Measurements from ENCODE around the gene SIAE.
A peak's percentile ranks its signal among the peaks of the same experiment; 100 is the strongest.

SIAE gene

DNA sequence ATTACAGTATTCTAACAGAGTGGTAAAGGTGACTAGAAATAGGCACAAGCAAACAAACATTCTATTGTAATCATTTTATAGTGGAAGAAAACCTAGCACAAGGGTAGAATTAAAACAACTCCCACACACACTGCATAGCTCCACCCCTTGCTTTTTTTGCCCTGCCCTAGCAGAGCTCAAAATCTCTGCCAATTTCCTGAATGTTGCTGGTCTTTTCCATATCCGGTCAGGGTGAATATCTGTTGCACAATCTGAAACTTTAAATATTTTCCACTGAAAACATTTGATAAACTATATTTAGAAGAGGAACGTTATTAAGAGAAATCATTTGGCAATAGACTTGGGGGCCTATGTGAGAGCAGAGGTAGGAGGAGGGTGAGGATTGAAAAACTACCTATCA lies 2.8 kb upstream of the SIAE start:
- H3K9me3 Mint-ChIP-seq, result no peaks in the 10 kb centered on the region
- H3K27ac Mint-ChIP-seq, result no peak overlapping the region
- no peaks in the 10 kb centered on the region for H3K36me3 Mint-ChIP-seq
- H3K4me1 Mint-ChIP-seq, result peaks cover 17% of the 10 kb centered on the region
- no peak for ATAC-seq
- no peaks in the 10 kb centered on the region for H3K27me3 Mint-ChIP-seq
- no peak overlapping the region for H3K4me3 Mint-ChIP-seq

DNA sequence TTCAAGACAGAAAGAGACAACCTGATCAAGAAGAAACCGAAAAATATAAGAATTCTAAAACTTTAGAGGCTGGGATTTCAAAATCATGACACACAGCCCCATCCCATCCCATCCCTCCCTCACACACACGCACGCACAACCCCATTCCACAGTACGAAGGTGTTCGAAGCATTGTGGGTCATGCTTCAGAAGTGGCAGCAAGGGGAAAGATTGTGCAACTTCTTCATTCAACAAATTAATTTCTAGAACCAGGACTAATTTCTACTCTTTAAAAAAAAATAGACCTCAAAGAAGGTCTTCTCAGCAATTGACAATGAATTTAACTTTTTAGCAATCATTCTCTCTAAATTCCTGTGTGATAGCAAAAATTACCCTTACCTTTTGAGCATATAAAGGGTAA lies 1.0 kb upstream of the SIAE start:
- no peaks in the 10 kb centered on the region for H3K36me3 Mint-ChIP-seq
- no peaks in the 10 kb centered on the region for H3K9me3 Mint-ChIP-seq
- peaks cover 23% of the 10 kb centered on the region for H3K4me1 Mint-ChIP-seq
- no peaks in the 10 kb centered on the region for H3K27me3 Mint-ChIP-seq
- peak overlapping the region; percentile 91 for H3K4me3 Mint-ChIP-seq
- no peak for ATAC-seq
- H3K27ac Mint-ChIP-seq, result peak overlapping the region; percentile 83

DNA sequence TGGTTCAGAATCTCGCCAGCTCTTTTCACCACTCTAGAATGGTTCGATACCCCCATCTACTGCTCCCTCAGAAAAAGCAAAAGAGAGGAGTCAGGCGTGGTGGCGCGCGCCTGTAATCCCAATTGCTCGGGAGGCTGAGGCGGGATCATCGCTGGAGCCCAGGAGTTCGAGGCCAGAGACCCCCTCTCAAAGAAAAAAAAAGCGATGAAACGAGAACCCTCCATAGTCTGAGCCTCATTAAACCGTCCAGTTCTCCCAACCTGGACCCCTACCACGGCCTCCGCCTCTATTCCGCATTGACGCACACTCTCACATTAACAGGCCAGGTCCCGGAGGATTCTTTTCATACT lies 604 bp upstream of the SIAE start:
- H3K36me3 Mint-ChIP-seq, result no peaks in the 10 kb centered on the region
- no peaks in the 10 kb centered on the region for H3K9me3 Mint-ChIP-seq
- ATAC-seq, result no peak
- H3K27me3 Mint-ChIP-seq, result no peaks in the 10 kb centered on the region
- peak overlapping the region; percentile 91 for H3K4me3 Mint-ChIP-seq
- peaks cover 23% of the 10 kb centered on the region for H3K4me1 Mint-ChIP-seq
- H3K27ac Mint-ChIP-seq, result peak overlapping the region; percentile 83

DNA sequence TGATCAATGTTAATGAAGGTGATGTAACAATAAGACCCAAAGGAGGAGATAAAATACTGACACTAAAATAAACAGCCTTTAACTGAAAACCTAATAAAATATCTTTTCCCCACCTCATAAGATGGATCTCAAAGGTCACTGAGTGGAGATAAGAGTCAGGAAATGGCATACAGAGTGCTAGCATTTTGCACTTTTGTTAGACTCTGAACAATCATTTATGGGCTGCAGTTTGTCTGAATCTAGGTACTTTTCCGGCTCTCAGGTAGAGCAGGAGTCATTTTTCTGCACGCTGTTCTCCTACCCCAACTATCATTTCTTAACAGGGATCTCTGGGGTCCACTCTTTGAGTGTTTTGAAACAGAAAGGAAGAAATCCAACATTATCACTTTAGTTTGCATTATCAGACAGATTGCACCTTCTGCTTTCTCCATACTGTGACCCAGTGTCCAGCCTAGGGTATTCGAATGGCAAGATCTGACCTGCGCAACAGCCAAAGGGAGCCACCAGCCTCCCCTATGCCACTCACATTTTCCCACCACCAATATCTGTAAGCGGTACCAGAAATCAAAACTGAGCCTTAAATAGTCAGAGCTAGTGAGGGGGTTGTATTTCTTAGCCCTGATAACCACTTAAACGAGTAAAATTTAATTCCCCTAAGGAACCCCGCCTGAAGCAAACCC lies 863 bp downstream of the SIAE start:
- no peaks in the 10 kb centered on the region for H3K9me3 Mint-ChIP-seq
- ATAC-seq, result no peak

DNA sequence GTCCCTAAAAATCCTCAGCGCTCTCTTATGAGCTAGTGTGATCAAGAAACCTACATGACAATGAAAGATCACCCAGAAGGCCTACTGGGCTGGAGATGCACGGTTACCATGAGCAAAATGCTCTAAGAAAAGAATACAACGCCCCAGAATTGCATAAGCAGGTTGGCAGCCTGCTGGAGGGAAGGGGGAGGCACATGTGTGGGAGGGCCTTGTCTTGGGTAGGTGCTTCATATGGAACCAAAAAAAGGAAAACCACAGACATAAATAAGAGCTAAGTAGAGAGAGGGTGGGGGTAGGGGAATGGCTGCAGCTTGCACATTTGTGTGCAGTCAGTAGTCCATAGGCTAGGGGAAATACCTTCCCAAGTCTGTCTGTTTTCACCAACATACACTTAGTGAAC lies 2.8 kb downstream of the SIAE start:
- H3K4me3 Mint-ChIP-seq, result no peak overlapping the region
- ATAC-seq, result no peak
- H3K36me3 Mint-ChIP-seq, result no peaks in the 10 kb centered on the region
- H3K27me3 Mint-ChIP-seq, result no peaks in the 10 kb centered on the region
- H3K9me3 Mint-ChIP-seq, result no peaks in the 10 kb centered on the region
- peaks cover 23% of the 10 kb centered on the region for H3K4me1 Mint-ChIP-seq
- H3K27ac Mint-ChIP-seq, result no peak overlapping the region

More for the DNA sequence above, 863 bp downstream of the SIAE start:
- peak overlapping the region; percentile 83 for H3K27ac Mint-ChIP-seq
- no peaks in the 10 kb centered on the region for H3K27me3 Mint-ChIP-seq
- peak overlapping the region; percentile 91 for H3K4me3 Mint-ChIP-seq
- H3K4me1 Mint-ChIP-seq, result peaks cover 23% of the 10 kb centered on the region
- no peaks in the 10 kb centered on the region for H3K36me3 Mint-ChIP-seq

DNA sequence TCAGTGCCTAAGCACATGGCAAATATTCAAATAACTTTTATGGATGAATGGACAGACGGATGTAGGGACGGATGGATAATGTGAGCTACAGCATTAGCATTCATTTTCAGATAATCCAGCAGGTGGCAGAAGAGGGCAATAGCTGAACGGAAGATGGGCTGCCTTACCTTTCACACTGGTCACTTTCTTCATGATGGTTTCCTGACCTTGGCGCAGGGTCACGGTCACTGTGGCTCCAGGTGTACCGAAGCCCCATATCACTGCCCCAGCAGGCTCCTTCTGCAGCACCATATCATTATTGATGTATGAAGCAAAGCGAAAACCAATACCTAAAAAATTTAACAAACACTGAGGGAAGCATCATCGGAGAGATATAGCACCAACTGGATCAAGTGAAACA lies 4.3 kb downstream of the SIAE start:
- Mint-ChIP-seq H3K27me3 (no peaks in the 10 kb centered on the region), H3K4me1 (peaks cover 21% of the 10 kb centered on the region), H3K36me3 (no peaks in the 10 kb centered on the region), H3K27ac (no peak overlapping the region), H3K9me3 (no peaks in the 10 kb centered on the region), H3K4me3 (no peak overlapping the region)
- ATAC-seq, result no peak

DNA sequence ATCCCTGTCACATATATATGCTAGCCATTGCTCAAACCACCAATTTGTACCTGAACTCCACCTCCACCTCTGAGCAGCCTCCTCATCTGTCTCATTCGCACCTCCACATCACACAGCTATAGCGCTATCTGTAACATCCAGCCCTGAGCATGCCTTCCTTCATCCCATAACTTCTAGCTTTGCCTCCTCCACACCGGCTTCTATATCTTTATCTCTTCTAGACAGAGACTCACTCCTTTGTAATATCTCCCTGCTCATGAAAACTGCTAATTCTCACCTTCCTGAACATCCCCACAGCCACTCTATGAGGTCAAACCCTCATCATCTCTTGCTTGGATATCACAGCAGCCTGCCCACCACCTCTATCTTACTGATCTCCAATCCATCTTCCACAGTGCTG lies 5.9 kb downstream of the SIAE start:
- H3K9me3 Mint-ChIP-seq, result no peaks in the 10 kb centered on the region
- peaks cover 9% of the 10 kb centered on the region for H3K4me1 Mint-ChIP-seq
- no peak overlapping the region for H3K4me3 Mint-ChIP-seq
- no peak for ATAC-seq
- no peak overlapping the region for H3K27ac Mint-ChIP-seq
- no peaks in the 10 kb centered on the region for H3K36me3 Mint-ChIP-seq
- no peaks in the 10 kb centered on the region for H3K27me3 Mint-ChIP-seq

DNA sequence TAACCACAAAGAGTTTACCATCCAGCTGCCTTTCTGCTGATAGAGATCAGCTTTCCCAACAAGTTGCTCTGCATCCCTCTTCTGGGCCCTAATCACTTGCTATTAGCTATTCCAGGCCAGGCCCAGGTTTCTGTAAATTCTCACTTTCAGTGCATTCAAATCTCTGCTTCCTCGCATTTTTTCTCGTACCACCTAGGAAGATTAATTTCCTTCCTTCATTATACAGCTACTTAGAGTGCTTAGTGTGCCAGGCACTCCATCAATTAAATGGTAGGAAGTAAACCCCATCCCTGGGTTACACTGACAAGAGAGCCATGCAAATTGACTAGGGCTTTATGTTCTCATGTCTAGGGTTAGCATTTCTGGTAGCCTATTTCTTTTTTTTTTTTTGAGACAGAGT lies 9.7 kb downstream of the SIAE start:
- H3K27me3 Mint-ChIP-seq, result no peaks in the 10 kb centered on the region
- no peaks in the 10 kb centered on the region for H3K4me1 Mint-ChIP-seq
- no peak overlapping the region for H3K4me3 Mint-ChIP-seq
- no peaks in the 10 kb centered on the region for H3K9me3 Mint-ChIP-seq
- H3K36me3 Mint-ChIP-seq, result peaks cover 6% of the 10 kb centered on the region
- H3K27ac Mint-ChIP-seq, result no peak overlapping the region
- no peak for ATAC-seq

DNA sequence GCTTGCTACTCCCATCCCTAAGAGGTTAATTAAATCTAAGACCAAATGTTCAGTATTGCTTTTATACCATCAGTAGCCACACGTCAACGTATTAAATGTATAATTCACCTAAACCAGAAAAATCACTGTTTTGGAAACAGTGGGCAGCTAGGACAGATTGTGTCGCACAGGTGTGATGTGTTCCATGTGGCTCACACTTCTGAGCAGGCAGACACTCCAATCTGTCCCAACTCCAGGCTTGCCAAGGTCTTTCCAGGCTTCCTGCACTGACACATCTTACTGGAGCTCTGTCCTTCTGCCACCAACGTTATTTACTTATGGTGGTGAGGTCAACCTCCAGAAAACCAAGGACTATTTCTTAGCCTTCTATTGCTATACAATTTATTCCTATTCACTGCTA lies 11.4 kb downstream of the SIAE start:
- Mint-ChIP-seq H3K9me3 (no peaks in the 10 kb centered on the region), H3K4me3 (no peak overlapping the region), H3K4me1 (no peaks in the 10 kb centered on the region), H3K27me3 (no peaks in the 10 kb centered on the region), H3K36me3 (peaks cover 12% of the 10 kb centered on the region), H3K27ac (no peak overlapping the region)
- no peak for ATAC-seq

DNA sequence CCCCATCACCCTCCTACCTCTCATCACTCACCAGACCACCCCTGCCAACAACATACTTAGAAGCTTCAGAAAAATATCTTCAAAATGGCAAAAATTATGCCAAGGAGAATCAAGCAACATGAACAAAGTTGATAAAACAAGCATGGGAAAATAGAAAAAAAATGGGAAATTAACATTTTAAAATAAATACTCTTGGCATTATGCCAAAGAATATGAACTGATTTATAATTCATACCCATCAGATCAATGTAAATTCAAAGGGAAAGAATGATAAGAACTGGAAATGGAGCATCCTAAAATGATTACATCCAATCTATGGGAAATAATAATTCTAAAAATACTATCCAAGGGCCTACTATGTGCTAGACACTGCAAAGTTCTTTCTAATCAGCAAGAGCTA lies 12.0 kb downstream of the SIAE start:
- H3K9me3 Mint-ChIP-seq, result no peaks in the 10 kb centered on the region
- H3K27ac Mint-ChIP-seq, result no peak overlapping the region
- H3K4me1 Mint-ChIP-seq, result no peaks in the 10 kb centered on the region

DNA sequence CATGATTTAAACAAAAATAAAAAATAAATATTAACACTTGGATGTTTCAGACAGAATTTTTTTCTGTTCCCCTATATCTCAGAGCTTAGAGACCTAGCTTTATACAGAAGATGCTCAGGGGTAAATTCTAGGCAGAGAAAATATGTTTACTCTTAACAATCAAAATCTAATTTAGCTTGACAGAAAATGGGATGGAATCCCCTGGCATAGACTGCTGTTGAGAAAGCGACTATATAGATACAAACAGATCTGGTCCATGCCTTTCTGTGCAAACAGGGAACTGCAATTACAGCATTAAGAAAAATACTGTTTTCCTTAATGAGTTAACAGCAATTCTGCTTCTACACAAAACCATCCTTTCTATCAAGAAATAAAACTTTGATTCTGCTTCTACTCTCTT lies 14.6 kb downstream of the SIAE start:
- Mint-ChIP-seq H3K27ac (no peak overlapping the region), H3K27me3 (no peaks in the 10 kb centered on the region), H3K36me3 (peaks cover 12% of the 10 kb centered on the region), H3K4me3 (no peak overlapping the region), H3K9me3 (no peaks in the 10 kb centered on the region), H3K4me1 (no peaks in the 10 kb centered on the region)
- ATAC-seq, result no peak

More for the DNA sequence above, 12.0 kb downstream of the SIAE start:
- Mint-ChIP-seq H3K27me3 (no peaks in the 10 kb centered on the region), H3K4me3 (no peak overlapping the region), H3K36me3 (peaks cover 12% of the 10 kb centered on the region)
- ATAC-seq, result no peak

DNA sequence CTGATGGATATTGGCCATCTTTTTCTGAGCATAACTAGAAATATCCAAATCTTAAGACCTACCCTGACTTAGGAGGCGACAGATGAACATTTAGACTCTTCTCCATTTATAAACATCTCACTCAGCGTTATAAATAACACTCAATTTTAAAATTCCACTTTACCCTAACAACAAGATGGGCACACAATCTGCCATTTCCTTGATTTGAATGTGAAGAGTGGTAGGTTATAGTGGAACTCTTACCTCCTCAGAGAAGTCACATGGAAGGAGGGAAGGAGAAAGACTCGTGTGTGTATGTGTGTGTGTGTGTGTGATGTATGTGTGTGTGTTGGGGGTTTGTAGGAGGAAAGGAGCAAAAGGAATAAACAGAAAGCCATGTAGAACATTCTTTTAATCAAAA lies 15.0 kb downstream of the SIAE start:
- Mint-ChIP-seq H3K4me1 (no peaks in the 10 kb centered on the region), H3K4me3 (no peak overlapping the region), H3K9me3 (no peaks in the 10 kb centered on the region), H3K36me3 (peaks cover 13% of the 10 kb centered on the region), H3K27me3 (no peaks in the 10 kb centered on the region), H3K27ac (no peak overlapping the region)
- no peak for ATAC-seq

DNA sequence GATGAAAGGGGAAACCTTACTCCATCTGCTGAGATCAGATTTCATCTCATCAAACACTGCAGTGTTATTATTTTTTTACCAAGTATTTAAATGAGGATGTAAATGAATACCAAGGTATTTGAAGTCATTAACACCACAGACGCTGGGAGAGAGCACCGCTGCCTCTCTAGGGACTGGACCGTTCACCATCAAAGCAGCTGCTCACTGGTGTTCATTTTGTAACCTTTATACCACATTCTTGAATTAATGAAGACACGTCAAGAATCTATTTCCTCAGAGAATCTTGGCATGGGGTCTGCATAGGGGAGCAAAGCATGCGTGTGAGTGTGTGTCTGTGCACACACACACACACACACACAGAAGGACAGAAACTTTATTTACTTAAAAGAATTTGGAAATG lies 15.6 kb downstream of the SIAE start:
- no peaks in the 10 kb centered on the region for H3K9me3 Mint-ChIP-seq
- H3K4me1 Mint-ChIP-seq, result no peaks in the 10 kb centered on the region
- no peak overlapping the region for H3K4me3 Mint-ChIP-seq
- no peaks in the 10 kb centered on the region for H3K27me3 Mint-ChIP-seq
- no peak overlapping the region for H3K27ac Mint-ChIP-seq
- no peak for ATAC-seq
- H3K36me3 Mint-ChIP-seq, result peaks cover 19% of the 10 kb centered on the region

DNA sequence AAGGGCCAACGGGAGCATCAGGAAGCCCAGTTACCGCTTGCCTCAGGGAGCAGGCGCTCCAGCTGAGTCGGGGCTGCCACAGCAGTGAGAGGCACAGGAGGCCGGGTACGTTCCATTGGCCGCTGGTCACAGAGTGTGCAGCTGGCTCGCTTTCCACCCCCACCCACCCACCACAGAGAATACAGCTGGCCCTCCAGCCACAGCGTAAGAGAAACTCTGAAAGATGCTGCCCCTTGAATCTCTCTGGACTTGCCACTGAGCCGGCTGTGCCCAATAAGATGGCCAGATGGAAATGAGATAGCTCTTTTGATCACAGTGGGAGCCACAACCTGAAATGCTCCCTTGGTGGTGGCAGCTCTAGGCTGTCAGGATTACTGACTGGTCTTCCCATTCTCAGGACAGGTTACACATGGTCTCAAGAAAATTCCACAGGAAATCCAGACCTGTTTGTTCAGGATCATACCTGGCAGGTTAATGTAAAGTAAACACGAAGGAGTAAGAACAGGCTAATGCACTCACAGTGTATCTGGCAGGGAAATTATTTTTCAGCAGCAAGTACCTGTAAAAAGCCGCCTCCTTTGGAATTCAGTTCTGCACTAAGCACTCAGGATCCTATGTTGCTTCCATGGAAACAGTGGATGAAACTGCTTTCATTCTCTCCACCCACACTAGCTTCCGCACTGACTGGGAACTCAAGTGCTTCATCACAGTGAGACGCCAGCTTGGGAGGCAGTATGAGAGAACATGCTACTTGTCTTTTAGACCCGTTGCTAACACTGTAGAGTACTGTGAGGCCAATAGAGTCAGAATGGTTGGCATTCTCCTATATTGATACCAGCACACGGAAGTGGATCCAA lies 16.5 kb downstream of the SIAE start:
- ATAC-seq, result no peak
- Mint-ChIP-seq H3K27me3 (no peaks in the 10 kb centered on the region), H3K9me3 (no peaks in the 10 kb centered on the region), H3K36me3 (peaks cover 25% of the 10 kb centered on the region), H3K4me1 (no peaks in the 10 kb centered on the region), H3K27ac (no peak overlapping the region), H3K4me3 (no peak overlapping the region)

DNA sequence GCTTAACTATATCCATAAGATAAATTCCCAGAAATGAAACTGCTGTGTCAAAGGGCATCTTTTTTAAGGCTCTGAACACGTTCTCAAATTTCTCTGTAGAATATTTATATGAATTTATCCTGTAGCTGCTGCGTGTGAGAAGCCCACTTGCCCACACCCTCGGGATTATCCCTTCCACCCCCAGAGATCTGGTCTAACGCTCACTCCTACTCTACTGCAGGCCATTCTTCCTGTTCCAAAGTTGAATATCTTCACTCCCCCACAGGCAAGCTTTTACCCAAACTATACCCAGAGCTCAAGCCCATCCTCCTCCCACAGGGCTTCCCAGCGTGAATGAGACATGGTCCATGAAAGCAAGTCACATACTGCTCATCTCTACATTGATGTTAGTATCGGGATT lies 24.9 kb downstream of the SIAE start:
- Mint-ChIP-seq H3K9me3 (no peaks in the 10 kb centered on the region), H3K4me3 (no peak overlapping the region), H3K4me1 (peaks cover 20% of the 10 kb centered on the region), H3K36me3 (peaks cover 19% of the 10 kb centered on the region), H3K27me3 (no peaks in the 10 kb centered on the region), H3K27ac (no peak overlapping the region)
- no peak for ATAC-seq

DNA sequence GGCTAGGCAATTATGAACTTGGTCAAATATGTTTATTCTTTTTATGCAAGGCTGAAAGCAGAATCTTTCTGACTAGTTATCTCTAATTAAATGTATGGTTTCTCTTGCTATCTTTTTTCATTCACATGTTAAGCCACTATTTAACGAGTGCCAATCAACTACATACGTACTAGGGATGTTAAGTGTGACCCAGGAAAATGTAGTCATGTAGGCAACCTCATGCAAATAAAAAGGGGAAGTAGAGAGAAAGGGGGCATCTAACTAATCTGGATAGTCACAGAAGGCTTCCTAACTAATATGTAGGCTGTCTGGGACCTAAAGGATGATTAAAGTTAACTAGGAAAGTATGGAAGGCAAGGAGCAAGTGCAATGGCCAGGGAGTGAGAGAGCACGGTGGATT lies 27.4 kb downstream of the SIAE start:
- Mint-ChIP-seq H3K4me3 (no peak overlapping the region), H3K27ac (no peak overlapping the region), H3K36me3 (no peaks in the 10 kb centered on the region), H3K9me3 (no peaks in the 10 kb centered on the region), H3K4me1 (peaks cover 20% of the 10 kb centered on the region), H3K27me3 (no peaks in the 10 kb centered on the region)
- peak; percentile 70 for ATAC-seq

All from stimulated activated memory B cell treated with anti-CD40 and anti-IgM and Interleukin-4, amounts not matched to agents 10 μg/mL and 1 μg/mL and 100 μg/mL, for 72 hours (primary cell).